ENCODE results near the gene TBC1D5.

TBC1D5 gene

GRCh38 chr3:17140670-17141505 lies 601.5 kb downstream of the TBC1D5 start:
- no peak for TF ChIP-seq CTCF (conservative IDR thresholded peaks at IDR 0.05; ENCODE audit: low read length)
- H3K4me3 ChIP-seq (ENCODE audit: low read length): no peak overlapping the region
- peak; percentile 10 for DNase-seq (ENCODE audit: low read depth)

- no peak for TF ChIP-seq CTCF (conservative IDR thresholded peaks at IDR 0.05; ENCODE audit: low read length)
- no peak for DNase-seq (ENCODE audit: low read depth)
- H3K4me3 ChIP-seq (ENCODE audit: low read length): no peak overlapping the region
Measured at GRCh38 chr3:17138246-17139039, 604.0 kb downstream of the TBC1D5 start.

- no peak for TF ChIP-seq CTCF (conservative IDR thresholded peaks at IDR 0.05; ENCODE audit: low read length)
- no peak for DNase-seq (ENCODE audit: low read depth)
- no peak overlapping the region for H3K4me3 ChIP-seq (ENCODE audit: low read length)
Measured at GRCh38 chr3:17137321-17137826, 605.1 kb downstream of the TBC1D5 start.

- no peak for TF ChIP-seq CTCF (conservative IDR thresholded peaks at IDR 0.05; ENCODE audit: low read length)
- no peak overlapping the region for H3K4me3 ChIP-seq (ENCODE audit: low read length)
- DNase-seq (ENCODE audit: low read depth): no peak
Measured at GRCh38 chr3:17136136-17136721, 606.2 kb downstream of the TBC1D5 start.

GRCh38 chr3:17135696-17136095 lies 606.7 kb downstream of the TBC1D5 start:
- DNase-seq (ENCODE audit: low read depth): no peak
- TF ChIP-seq CTCF (conservative IDR thresholded peaks at IDR 0.05; ENCODE audit: low read length): no peak
- H3K4me3 ChIP-seq (ENCODE audit: low read length): no peak overlapping the region

- no peak overlapping the region for H3K4me3 ChIP-seq (ENCODE audit: low read length)
- TF ChIP-seq CTCF (conservative IDR thresholded peaks at IDR 0.05; ENCODE audit: low read length): no peak
- no peak for DNase-seq (ENCODE audit: low read depth)
Measured at GRCh38 chr3:17133632-17134545, 608.5 kb downstream of the TBC1D5 start.

All from AG10803 (cell line).